Mesenchymal stem cell (in vitro differentiated cells and primary cell): ENCODE results near the gene BAIAP2.
"Not testable (repeated sequence)": the region's sequence is repeated elsewhere in the genome, so short reads cannot be mapped to it uniquely, and the experiment has no call there.

Experiments used
- DNase-seq: peaks from one replicate; pipeline ENCODE4 v3.0.0-alpha.2; 2013
- H2AFZ ChIP-seq: one replicate; pipeline ENCODE4 v1.6.1; 2013; ENCODE audit warnings: low read depth, mild to moderate bottlenecking, control low read depth, inconsistent platforms, low read length, moderate library complexity
- H2AK5ac ChIP-seq: 2 replicates; pipeline ENCODE4 v1.6.1; 2013; ENCODE audit warnings: low read length, moderate library complexity, mild to moderate bottlenecking, inconsistent platforms; ENCODE audit not compliant: severe bottlenecking
- H2BK120ac ChIP-seq: one replicate; pipeline ENCODE4 v1.6.1; 2013; ENCODE audit warnings: low read depth, mild to moderate bottlenecking, inconsistent platforms, low read length, moderate library complexity
- H2BK12ac ChIP-seq, 2 experiments: one replicate each; pipeline ENCODE4 v1.6.1; 2013; ENCODE audit warnings: inconsistent platforms in 2 of 2, low read length in 2 of 2, mild to moderate bottlenecking in 2 of 2, moderate library complexity in 2 of 2, control low read depth in 1 of 2
- H2BK15ac ChIP-seq: one replicate; pipeline ENCODE4 v1.6.1; 2013; ENCODE audit warnings: mild to moderate bottlenecking, low read depth, inconsistent platforms; ENCODE audit not compliant: poor library complexity, severe bottlenecking
- H2BK5ac ChIP-seq: 2 replicates; pipeline ENCODE4 v1.6.1; 2013; ENCODE audit warnings: low read depth, mild to moderate bottlenecking, low read length, control low read depth, inconsistent platforms; ENCODE audit not compliant: poor library complexity, severe bottlenecking
- H3K14ac ChIP-seq, 2 experiments: one replicate each; pipeline ENCODE4 v1.6.1; 2013; ENCODE audit warnings: inconsistent platforms in 2 of 2, low read length in 2 of 2, control low read depth in 1 of 2, mild to moderate bottlenecking in 1 of 2, moderate library complexity in 1 of 2
- H3K18ac ChIP-seq, 2 experiments: one replicate each; pipeline ENCODE4 v1.6.1; 2013; ENCODE audit warnings: inconsistent platforms in 2 of 2, low read length in 2 of 2, control low read depth in 1 of 2, low read depth in 1 of 2, mild to moderate bottlenecking in 1 of 2
- H3K23ac ChIP-seq, 2 experiments: one replicate each; pipeline ENCODE4 v1.6.1; 2013; ENCODE audit warnings: inconsistent platforms in 2 of 2, low read length in 2 of 2, mild to moderate bottlenecking in 2 of 2, moderate library complexity in 2 of 2, control low read depth in 1 of 2
- H3K27ac ChIP-seq: 2 replicates; pipeline ENCODE4 v1.5.1; 2013; ENCODE audit warnings: mild to moderate bottlenecking, moderate library complexity, low read length, control low read depth, inconsistent platforms; ENCODE audit not compliant: poor library complexity, severe bottlenecking
- H3K27me3 ChIP-seq, 2 experiments: 2 replicates each; pipeline versions ENCODE4 v1.6.1 to v1.7.0; 2013; ENCODE audit warnings: low read length in 2 of 2, mild to moderate bottlenecking in 2 of 2, moderate library complexity in 2 of 2, control low read depth in 1 of 2, inconsistent platforms in 1 of 2; ENCODE audit not compliant: control insufficient read depth in 1 of 2, insufficient read depth in 1 of 2
- H3K36me3 ChIP-seq, 2 experiments: 2 replicates each; pipeline versions ENCODE4 v1.6.1 to v1.7.0; 2013; ENCODE audit warnings: low read length in 2 of 2, control low read depth in 1 of 2, inconsistent platforms in 1 of 2, low read depth in 1 of 2, mild to moderate bottlenecking in 1 of 2; ENCODE audit not compliant: insufficient read depth in 2 of 2, control insufficient read depth in 1 of 2
- H3K4ac ChIP-seq, 2 experiments: one replicate each; pipeline ENCODE4 v1.6.1; 2013; ENCODE audit warnings: inconsistent platforms in 2 of 2, low read length in 2 of 2, mild to moderate bottlenecking in 2 of 2, moderate library complexity in 2 of 2, control low read depth in 1 of 2, low read depth in 1 of 2
- H3K4me1 ChIP-seq: 2 replicates; pipeline ENCODE4 v1.6.1; 2013; ENCODE audit warnings: low read depth, low read length, control low read depth; ENCODE audit not compliant: control insufficient read depth, insufficient read depth
- H3K4me2 ChIP-seq: 2 replicates; pipeline ENCODE4 v1.6.1; 2013; ENCODE audit warnings: low read length, mild to moderate bottlenecking, inconsistent platforms; ENCODE audit not compliant: poor library complexity, severe bottlenecking
- H3K4me3 ChIP-seq, 2 experiments: 2 replicates each; pipeline versions ENCODE4 v1.5.1 to v1.7.0; 2013; ENCODE audit warnings: low read length in 2 of 2, mild to moderate bottlenecking in 2 of 2, control low read depth in 1 of 2, low read depth in 1 of 2; ENCODE audit not compliant: insufficient read depth in 1 of 2
- H3K79me1 ChIP-seq: replicated peaks from 2 replicates; pipeline ENCODE4 v1.6.1; 2013; ENCODE audit warnings: mild to moderate bottlenecking, control low read depth, low read length, inconsistent platforms; ENCODE audit not compliant: poor library complexity, severe bottlenecking
- H3K9ac ChIP-seq: 2 replicates; pipeline ENCODE4 v1.7.0; 2013; ENCODE audit warnings: mild to moderate bottlenecking, low read length, moderate library complexity
- H3K9me3 ChIP-seq: 2 replicates; pipeline ENCODE4 v1.7.0; 2013; ENCODE audit warnings: mild to moderate bottlenecking, low read length; ENCODE audit not compliant: control insufficient read depth
- H4K8ac ChIP-seq: one replicate; pipeline ENCODE4 v1.6.1; 2013; ENCODE audit warnings: inconsistent platforms, mild to moderate bottlenecking, low read length, moderate library complexity
- H4K91ac ChIP-seq: one replicate; pipeline ENCODE4 v1.6.1; 2013; ENCODE audit warnings: mild to moderate bottlenecking, low read length, inconsistent platforms
- WGBS: methylation state at CpG from one replicate; pipeline ENCODE4 v1.1.7; 2013; ENCODE audit warnings: mixed read lengths; 5-methylcytosine and 5-hydroxymethylcytosine counted together

Gene BAIAP2

GRCh38 chr17:81146208-81146607 is 111.3 kb downstream of the BAIAP2 start:
- not testable (repeated sequence) for H3K23ac ChIP-seq, H2AFZ ChIP-seq, H3K9ac ChIP-seq, H3K9me3 ChIP-seq, H3K4me3 ChIP-seq, H3K27ac ChIP-seq, H2AK5ac ChIP-seq, H2BK120ac ChIP-seq, H3K79me1 ChIP-seq, H3K4ac ChIP-seq, H2BK5ac ChIP-seq, H3K36me3 ChIP-seq, H2BK15ac ChIP-seq, H4K91ac ChIP-seq, H4K8ac ChIP-seq, DNase-seq, H3K14ac ChIP-seq, H3K18ac ChIP-seq, H2BK12ac ChIP-seq, H3K4me2 ChIP-seq
- WGBS: 89% methylated on average over 7 of the region's 10 CpGs
- Histone ChIP-seq H3K4me1 (peaks cover 12% of the 10 kb centered on the region), H3K27me3 (peaks cover 29 to 59% of the 10 kb centered on the region in 2 experiments)

GRCh38 chr17:81147701-81148100 is 112.8 kb downstream of the BAIAP2 start:
- Histone ChIP-seq H3K9ac (no peak overlapping the region), H3K14ac (no peak overlapping the region), H3K79me1 (no peaks in the 10 kb centered on the region), H3K18ac (no peak overlapping the region), H3K9me3 (no peaks in the 10 kb centered on the region), H3K4me1 (peaks cover 8% of the 10 kb centered on the region), H3K27ac (no peak overlapping the region), H2BK5ac (no peak overlapping the region), H3K4me3 (no peak overlapping the region), H2BK12ac (no peak overlapping the region), H4K8ac (no peak overlapping the region), H3K4me2 (no peak overlapping the region), H2BK15ac (no peak overlapping the region), H3K27me3 (peaks cover 35 to 60% of the 10 kb centered on the region in 2 experiments), H3K23ac (no peak overlapping the region), H3K4ac (no peak overlapping the region), H2AFZ (no peak overlapping the region), H2BK120ac (no peak overlapping the region), H4K91ac (no peak overlapping the region), H2AK5ac (no peak overlapping the region), H3K36me3 (no peaks in the 10 kb centered on the region)
- 77% methylated on average over 6 of the region's 10 CpGs for WGBS
- no peak for DNase-seq

GRCh38 chr17:81148571-81148970 is 113.6 kb downstream of the BAIAP2 start:
- WGBS: 88% methylated on average over 13 of the region's 15 CpGs
- Histone ChIP-seq H3K18ac (no peak overlapping the region), H3K9me3 (no peaks in the 10 kb centered on the region), H2BK15ac (no peak overlapping the region), H3K9ac (no peak overlapping the region), H4K8ac (no peak overlapping the region), H3K14ac (no peak overlapping the region), H2BK12ac (no peak overlapping the region), H3K27ac (no peak overlapping the region), H4K91ac (no peak overlapping the region), H3K36me3 (no peaks in the 10 kb centered on the region), H3K4ac (no peak overlapping the region), H3K27me3 (peaks cover 35 to 59% of the 10 kb centered on the region in 2 experiments), H3K79me1 (no peaks in the 10 kb centered on the region), H2AFZ (no peak overlapping the region), H2AK5ac (no peak overlapping the region), H3K4me3 (no peak overlapping the region), H3K4me1 (peaks cover 4% of the 10 kb centered on the region), H2BK5ac (no peak overlapping the region), H3K4me2 (no peak overlapping the region), H2BK120ac (no peak overlapping the region), H3K23ac (no peak overlapping the region)
- no peak for DNase-seq

- H4K91ac ChIP-seq: peak overlapping the region; percentile 47
- no peaks in the 10 kb centered on the region for H3K79me1 ChIP-seq
- H3K36me3 ChIP-seq: no peaks in the 10 kb centered on the region
- no peak overlapping the region for H2AFZ ChIP-seq
- H3K4me2 ChIP-seq: no peak overlapping the region
- 89% methylated on average over 13 of the region's 14 CpGs for WGBS
- H3K14ac ChIP-seq: no peak overlapping the region
- H3K27me3 ChIP-seq: peaks cover 32 to 55% of the 10 kb centered on the region in 2 experiments
- no peak overlapping the region for H3K4ac ChIP-seq
- no peak for DNase-seq
- no peak overlapping the region for H2BK15ac ChIP-seq
- H3K27ac ChIP-seq: no peak overlapping the region
- no peaks in the 10 kb centered on the region for H3K9me3 ChIP-seq
- no peak overlapping the region for H3K18ac ChIP-seq
- H4K8ac ChIP-seq: no peak overlapping the region
- H3K4me3 ChIP-seq: no peak overlapping the region
- no peak overlapping the region for H2BK5ac ChIP-seq
- H2BK120ac ChIP-seq: no peak overlapping the region
- peaks cover 2% of the 10 kb centered on the region for H3K4me1 ChIP-seq
- no peak overlapping the region for H3K23ac ChIP-seq
- H3K9ac ChIP-seq: no peak overlapping the region
- H2AK5ac ChIP-seq: no peak overlapping the region
- no peak overlapping the region for H2BK12ac ChIP-seq
These were observed 114.1 kb downstream of the BAIAP2 start for GRCh38 chr17:81148986-81149533.
